Epithelial cell of prostate (primary cell): Measurements from ENCODE around the gene SLC9A2.

Experiments
- DNase-seq: peaks from one replicate; pipeline ENCODE4 v3.0.0-alpha.2; 2011; ENCODE audit warnings: low read depth, low spot score
- H3K27ac ChIP-seq: fragments of 450-650 bp; 2 replicates; pipeline ENCODE4 v1.5.1; 2017; ENCODE audit warnings: mild to moderate bottlenecking

Gene SLC9A2

DNA sequence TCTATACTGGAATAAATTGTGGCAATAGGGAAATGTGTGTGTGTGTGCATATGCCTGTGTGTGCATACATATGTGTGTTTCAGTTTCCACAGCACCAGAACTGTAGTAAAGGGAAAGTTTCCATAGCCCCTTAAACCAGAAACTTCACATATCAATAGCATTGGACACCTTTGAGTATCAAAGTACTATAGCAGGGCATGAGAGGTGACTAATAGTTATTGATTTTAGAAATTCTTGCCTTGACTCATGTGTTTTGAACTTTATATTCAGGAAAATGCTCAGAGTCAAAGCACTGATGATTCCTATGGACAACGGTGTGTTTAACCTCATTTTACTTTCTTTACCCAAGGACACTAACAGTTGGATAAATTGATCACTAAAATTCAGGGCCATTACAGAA is 50.0 kb downstream of the SLC9A2 start:
- no peak for DNase-seq
- H3K27ac ChIP-seq: no peak overlapping the region

DNA sequence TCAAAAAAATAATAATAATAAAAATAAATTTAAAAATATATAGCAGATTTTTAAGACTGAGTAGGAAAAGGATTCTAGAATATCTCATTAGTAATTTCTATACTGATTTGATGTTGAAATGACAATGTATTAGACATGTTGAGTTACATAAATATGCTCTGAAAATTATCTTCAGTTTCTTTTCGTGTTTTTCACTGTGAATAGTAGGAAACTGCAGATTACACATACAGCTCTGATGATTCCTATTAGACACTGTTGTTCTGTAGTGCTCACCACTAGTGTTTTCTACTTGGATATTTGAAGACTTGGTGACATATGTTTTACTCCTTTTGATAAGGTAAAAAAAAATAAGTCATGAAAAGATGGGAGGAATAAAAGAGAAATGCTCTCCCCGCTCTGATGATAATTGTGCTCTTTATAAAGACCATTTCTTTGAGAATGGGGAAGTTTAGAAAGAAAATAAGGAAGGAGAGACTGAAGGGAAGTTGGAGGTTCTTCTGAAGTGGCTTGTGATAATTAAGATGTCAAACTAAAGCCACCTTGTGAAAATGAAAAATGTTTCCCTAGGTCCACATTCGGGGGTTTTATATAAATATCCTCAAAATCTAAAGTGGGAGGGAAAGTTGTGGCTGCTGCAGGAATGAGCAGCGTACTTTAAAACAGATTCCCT is 52.9 kb downstream of the SLC9A2 start:
- no peak overlapping the region for H3K27ac ChIP-seq
- DNase-seq: no peak

DNA sequence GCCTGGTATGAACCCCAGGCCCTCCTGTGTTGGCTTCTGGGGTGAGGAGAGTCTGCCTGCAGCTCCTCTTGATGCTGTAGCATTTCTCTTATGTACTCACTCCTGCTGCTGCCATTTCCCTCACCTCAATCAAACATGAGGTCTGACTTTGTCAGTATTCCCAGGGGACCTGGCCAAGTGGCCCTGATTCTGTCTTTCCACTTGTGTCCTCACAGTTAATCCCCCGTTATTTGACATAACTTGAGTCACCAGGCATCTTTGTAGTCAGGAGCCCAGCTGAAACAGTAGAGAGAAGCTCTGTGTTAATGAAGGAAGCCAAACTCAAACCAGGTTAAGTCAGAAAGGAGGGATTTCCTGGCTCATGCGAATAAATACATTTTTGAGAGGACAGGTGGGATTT is 55.0 kb downstream of the SLC9A2 start:
- no peak overlapping the region for H3K27ac ChIP-seq
- DNase-seq: no peak

- DNase-seq: no peak
- no peak overlapping the region for H3K27ac ChIP-seq
Observed at GRCh38 chr2:102674836-102675235, 55.5 kb downstream of the SLC9A2 start.

DNA sequence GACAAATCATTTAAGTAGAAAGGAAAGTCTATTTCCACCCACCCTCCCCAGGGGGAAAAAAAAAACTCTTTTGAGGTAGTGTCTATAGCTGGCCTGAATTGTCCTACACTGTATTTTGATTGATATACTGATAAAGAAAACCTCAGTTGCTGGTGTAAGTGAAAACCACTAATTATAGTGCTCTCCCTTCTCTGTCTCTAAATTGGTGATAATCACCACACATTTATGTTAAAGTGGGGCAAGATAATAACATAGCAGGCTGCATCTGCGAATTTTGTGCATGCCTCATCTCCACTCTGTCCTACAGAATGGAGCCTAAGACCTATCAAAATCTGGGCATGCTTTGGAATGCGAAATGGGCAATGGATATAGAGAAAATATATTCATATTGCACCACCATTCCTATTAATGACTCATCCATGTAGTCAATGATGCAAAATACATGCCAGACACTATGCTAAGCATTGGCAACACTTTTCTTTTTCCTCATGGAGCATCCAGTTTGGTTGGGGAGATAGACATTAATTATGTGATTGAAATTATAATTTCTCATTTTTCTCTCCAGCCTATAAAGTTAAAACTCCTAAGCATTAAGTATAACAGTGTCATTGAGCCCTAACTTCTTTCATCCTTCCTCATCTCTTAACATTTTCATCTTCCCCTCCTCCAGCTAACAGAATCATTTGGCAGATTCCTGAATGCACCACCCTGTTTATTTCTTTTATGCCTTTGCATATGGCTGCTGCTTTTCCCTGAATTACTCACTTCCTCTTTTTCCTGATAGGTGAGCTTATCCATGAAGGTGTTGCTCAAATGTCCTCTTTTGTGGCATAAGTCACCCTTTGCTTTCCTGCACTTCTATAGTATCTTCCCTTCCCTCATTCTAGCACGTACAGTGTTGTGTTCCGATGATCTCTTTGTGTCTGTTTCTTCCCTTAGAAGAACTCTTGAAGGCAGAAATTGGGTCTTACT is 58.2 kb downstream of the SLC9A2 start:
- peak overlapping the region; percentile 26 for H3K27ac ChIP-seq

DNA sequence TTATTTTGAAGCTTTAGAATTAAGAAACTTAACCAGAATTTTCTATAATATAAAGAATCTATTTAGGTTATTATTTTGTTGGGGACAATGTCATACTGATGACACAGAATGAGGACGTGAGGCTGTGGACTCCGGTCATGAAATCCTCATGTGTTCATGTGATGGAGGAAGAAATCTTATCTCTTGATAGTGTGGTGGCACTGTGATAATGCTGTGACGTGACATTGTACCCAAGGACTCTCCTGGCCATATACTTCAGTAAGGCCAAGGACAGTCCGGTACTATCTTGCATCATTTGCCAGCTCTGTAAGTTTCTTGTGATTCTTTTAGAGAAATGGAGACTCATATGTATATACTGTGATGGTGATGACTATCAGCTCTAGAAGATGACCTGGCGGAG is 59.1 kb downstream of the SLC9A2 start:
- DNase-seq: no peak
- H3K27ac ChIP-seq: peak overlapping the region; percentile 26

More for the DNA sequence above, 58.2 kb downstream of the SLC9A2 start:
- DNase-seq: no peak

- DNase-seq: no peak
Observed at GRCh38 chr2:102686479-102687439, 67.4 kb downstream of the SLC9A2 start.

GRCh38 chr2:102690012-102690411 is 70.7 kb downstream of the SLC9A2 start:
- H3K27ac ChIP-seq: no peak overlapping the region
- no peak for DNase-seq

More at GRCh38 chr2:102686479-102687439, 67.4 kb downstream of the SLC9A2 start:
- no peak overlapping the region for H3K27ac ChIP-seq

GRCh38 chr2:102696463-102696862 is 77.1 kb downstream of the SLC9A2 start:
- no peak overlapping the region for H3K27ac ChIP-seq
- no peak for DNase-seq

GRCh38 chr2:102698369-102699111 is 79.2 kb downstream of the SLC9A2 start:
- peak; percentile 48 for DNase-seq
- peak overlapping the region; percentile 10 for H3K27ac ChIP-seq

DNA sequence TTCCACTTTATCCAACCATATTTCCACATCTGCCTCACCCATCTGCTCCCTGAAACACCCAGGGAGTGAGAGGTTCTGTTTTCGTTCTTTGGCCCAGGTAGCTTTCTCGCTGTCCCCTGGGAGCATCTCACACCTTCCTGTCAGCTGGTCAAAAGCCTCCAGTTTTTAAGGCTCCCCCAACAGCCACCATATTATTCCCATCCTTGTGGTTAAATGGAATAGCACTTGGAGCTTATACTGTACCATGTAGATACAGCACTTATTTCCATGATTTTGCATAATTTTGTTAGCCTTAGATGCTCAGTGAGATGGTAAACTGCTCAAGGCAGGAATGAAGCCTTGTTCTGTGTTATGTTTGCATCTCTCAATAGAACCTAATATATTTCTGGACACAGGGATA is 84.0 kb downstream of the SLC9A2 start:
- H3K27ac ChIP-seq: no peak overlapping the region
- no peak for DNase-seq

GRCh38 chr2:102703748-102704147 is 84.4 kb downstream of the SLC9A2 start:
- no peak overlapping the region for H3K27ac ChIP-seq
- DNase-seq: no peak

DNA sequence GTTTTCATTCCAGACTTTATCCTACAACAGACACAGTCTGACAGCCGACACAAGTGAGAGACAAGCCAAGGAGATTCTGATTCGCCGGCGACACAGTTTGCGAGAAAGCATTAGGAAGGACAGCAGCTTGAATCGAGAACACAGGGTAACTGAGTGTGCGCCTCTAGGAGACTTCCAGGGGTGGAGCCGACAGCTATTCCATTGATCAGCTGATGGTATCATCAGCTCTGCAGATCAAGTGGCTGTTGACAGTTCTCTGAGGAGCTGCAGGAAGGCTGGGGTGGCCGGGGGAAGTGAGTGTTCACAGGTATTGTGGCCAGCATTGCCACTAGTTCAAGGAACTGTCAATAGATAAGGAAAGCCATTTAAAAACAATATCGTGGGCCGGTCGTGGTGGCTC is 85.2 kb downstream of the SLC9A2 start:
- no peak overlapping the region for H3K27ac ChIP-seq
- no peak for DNase-seq

DNA sequence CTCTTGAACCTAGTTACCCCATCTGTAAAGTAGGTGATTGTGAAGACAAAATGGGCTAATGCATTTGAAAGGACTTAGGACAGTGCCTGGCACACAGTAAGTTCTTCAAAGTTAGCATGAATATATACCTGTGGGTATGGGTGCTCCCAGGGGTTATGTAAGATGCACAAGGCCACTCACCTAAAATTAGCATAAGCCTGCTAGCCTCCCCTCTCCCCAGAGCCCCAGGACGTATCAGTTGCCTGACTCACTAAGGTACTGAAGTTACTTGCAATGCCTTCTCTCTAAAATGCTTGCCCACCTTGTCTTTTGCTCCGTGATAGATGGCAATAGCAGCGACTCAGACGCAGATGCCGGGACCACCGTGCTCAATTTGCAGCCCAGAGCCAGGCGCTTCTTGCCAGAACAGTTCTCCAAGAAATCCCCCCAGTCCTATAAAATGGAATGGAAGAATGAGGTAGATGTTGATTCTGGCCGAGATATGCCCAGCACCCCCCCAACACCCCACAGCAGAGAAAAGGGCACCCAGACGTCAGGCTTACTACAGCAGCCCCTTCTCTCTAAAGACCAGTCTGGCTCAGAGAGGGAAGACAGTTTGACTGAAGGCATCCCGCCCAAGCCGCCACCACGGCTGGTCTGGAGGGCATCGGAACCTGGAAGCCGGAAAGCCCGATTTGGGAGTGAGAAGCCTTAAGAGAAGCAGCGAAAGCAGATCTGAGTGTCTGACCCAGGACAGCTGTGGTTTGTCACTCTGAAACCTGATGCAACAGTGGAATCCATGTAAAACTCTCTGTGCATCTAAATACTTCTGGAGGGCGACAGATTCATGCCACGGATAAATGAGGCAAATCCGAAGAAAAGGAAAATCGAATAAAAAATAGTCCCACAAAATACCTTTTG is 88.7 kb downstream of the SLC9A2 start:
- DNase-seq: no peak
- H3K27ac ChIP-seq: no peak overlapping the region

- peak; percentile 48 for DNase-seq
- no peak overlapping the region for H3K27ac ChIP-seq
Observed at GRCh38 chr2:102708847-102709559, 89.7 kb downstream of the SLC9A2 start.

GRCh38 chr2:102717308-102718018 is 98.1 kb downstream of the SLC9A2 start:
- DNase-seq: no peak

More at GRCh38 chr2:102717308-102718018, 98.1 kb downstream of the SLC9A2 start:
- no peak overlapping the region for H3K27ac ChIP-seq
